Measurements from ENCODE around the gene LMNA.

LMNA gene

GRCh38 chr1:156143765-156144489 lies 29.4 kb downstream of the LMNA start:
- DNase-seq = no peak

GRCh38 chr1:156144742-156145141 lies 30.2 kb downstream of the LMNA start:
- no peak for DNase-seq

DNA sequence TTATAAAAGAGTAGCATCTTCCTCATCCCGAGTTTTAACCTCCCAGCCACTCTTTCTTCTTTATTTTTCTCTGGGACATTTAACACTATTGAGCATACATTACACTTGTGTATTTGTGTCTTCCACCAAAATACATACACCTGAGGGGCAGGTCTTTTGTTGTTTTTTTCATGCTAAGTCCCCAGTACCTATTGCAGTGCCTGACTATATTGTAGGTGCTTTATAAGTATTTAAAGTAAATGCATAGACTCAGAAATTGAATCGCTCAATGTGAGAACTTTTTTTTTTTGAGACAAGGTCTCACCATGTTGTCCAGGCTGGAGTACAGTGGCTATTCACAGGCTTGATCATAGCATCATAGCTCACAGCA lies 31.1 kb downstream of the LMNA start:
- DNase-seq = no peak

DNA sequence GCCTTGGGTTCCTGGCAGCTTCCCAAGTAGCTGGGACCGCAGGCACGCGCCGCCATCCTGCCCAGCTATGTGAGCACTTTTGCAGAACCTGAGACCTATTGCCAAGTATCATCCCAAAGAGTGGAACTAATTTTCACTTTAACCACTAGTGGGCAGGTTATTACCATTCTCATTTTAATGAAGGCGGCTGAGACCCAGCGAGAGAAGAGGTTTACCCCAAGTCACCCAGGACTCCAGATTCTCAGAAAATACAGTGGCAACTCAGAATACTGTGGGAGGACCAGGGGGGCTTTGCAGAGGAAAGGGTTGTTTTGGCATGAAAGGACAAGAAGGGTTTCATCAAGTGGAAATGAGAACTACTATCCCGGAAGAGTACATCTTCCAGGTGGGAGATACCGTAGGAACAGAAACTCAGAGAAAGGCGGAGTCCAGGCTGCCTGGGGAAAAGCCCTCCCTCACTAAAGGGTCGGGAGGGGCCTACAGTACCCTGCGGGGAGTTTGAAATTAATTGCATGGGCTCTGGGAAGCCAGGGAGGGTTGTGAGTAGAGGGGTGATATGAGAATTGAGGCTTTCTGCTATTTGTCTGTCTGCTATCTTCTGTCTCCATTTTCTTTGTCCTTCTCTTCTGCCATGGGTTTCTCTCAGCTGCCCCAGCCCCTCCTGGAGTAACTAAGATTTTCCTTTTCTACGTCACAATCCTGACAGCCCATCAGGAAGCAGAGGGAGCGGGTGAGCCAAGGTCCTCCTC lies 31.7 kb downstream of the LMNA start:
- peak; percentile 98 for DNase-seq

- DNase-seq = peak; percentile 45
These were observed 32.4 kb downstream of the LMNA start for GRCh38 chr1:156146769-156147405.

GRCh38 chr1:156148216-156148615 lies 33.7 kb downstream of the LMNA start:
- no peak for DNase-seq

DNA sequence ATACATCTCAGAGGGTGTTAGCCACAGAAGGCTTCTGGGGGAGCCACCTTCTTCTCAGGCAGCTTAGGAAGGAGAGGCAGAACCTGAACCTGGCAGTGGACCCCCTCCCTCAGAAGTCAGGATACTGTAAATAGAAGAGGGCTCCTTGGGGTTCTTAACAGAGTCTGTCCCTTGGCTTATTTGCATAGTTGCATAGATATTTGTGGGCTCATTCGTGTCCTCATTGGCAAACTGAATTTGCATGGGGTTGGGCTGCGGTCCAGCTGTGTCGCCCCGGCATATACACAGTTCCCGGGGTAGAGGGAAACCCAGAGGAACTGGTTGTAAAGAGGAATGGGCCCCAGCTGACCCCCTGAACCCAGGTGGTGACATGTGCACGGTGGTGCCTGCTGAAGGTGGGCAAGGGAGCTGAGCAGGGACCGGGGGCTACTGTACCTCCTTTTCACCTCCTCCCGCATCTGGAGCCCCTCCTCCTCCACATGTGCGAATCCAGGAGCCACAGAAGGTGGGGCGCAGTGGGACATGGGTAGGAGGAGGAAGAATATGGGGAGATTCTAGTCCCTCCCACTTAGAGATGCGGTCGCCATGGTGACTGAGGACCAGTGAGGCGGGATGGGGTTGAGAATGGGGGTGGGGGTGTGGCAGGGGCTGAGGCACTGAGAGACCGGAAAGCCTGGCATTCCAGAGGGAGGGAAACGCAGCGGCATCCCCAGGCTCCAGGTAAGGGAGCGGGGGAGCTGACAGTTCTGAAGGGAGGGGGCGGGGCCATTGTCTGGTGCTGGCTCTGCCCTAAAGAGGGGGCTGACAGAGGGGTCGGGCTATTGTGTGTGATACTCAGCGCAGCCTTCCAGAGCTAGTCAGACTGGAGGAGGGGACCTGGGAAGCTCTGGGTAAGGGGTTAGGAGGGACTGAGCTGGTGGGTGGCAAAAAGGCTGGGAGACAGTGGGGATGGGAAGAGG lies 35.1 kb downstream of the LMNA start:
- no peak for DNase-seq

- DNase-seq = no peak
These were observed 36.0 kb downstream of the LMNA start for GRCh38 chr1:156150333-156151011.

DNA sequence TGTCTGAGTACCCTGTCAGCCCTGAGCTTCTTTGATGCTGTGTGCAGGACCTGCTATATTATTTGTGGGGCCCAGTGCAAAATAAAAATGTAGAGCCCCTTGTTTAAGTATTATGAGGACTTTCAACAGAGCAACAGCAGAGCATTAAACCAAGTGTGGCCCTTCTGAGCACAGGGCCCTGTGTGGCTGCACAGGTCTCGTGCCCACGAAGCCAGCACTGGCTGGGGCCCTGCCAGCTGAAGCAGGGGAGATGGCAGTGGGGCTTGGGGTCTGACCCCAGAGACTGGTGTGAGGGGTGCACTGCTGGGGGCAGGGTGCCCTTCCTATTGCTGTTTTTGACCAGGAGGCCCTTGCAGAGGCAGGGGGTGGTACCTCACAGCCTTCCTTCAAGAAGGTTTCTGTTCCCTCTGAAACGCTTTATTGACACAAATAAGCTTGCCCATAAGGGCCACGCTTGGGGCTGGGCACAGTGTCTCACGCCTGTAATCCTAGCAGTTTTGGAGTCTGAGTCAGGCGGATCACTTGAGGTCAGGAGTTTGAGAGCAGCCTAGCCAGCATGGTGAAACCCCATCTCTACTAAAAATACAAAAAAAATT lies 36.7 kb downstream of the LMNA start:
- no peak for DNase-seq

GRCh38 chr1:156152628-156153027 lies 38.1 kb downstream of the LMNA start:
- DNase-seq = no peak

GRCh38 chr1:156153362-156153761 lies 38.9 kb downstream of the LMNA start, which contains the start of gene SEMA4A:
Gene SEMA4A, plus strand, starts transcription at chr1:156153585. Its CDS starts 994 bp downstream, at chr1:156154579.
- no peak for DNase-seq

DNA sequence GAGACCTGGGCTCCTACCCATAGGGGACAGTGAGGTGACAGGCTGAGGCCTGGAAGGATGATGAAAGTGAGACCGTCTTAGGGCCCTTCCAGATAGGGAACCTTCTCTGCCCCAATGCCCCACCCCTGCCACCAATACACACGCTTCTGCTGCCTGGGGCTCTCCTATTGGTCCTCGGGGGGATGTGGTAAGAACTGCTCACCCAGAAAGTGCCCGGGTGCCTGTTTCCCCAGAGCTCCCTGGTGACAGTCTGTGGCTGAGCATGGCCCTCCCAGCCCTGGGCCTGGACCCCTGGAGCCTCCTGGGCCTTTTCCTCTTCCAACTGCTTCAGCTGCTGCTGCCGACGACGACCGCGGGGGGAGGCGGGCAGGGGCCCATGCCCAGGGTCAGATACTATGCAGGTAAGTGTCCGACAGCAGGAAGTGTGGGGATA lies 39.8 kb downstream of the LMNA start:
- DNase-seq = no peak

GRCh38 chr1:156155756-156156510 lies 41.4 kb downstream of the LMNA start:
- DNase-seq = no peak

- no peak for DNase-seq
These were observed 43.0 kb downstream of the LMNA start for GRCh38 chr1:156157506-156157905.

GRCh38 chr1:156157966-156158365 lies 43.5 kb downstream of the LMNA start:
- DNase-seq = no peak

- no peak for DNase-seq
These were observed 45.7 kb downstream of the LMNA start for GRCh38 chr1:156160000-156160742.

- DNase-seq = no peak
These were observed 46.2 kb downstream of the LMNA start for GRCh38 chr1:156160743-156161171.

DNA sequence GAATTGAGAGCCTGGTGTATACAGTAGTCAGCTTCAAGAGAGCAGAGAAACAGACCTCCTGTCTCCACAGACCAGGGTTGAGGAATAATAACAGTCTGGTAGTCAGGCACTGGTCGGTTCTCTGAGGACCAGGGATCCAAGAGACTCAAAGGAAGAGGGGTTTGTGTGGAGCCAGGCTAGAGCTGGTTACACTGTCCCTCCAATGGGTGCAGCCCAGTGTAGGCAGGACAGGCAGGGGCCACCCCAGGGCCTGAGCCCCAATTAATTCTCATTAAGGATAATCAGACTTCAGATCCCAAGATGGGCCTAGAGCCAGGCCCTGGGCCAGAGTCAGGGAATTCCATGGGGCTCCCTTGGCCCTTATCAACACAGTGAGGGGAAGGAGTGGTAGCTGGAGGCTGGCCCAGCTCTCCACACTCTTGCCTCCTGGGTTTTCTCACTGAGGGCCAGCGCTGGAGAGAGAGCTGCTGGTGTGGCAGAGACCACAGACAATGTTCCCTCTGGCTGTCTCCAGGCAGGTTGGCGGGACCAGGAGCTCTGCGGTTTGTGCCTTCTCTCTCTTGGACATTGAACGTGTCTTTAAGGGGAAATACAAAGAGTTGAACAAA lies 48.0 kb downstream of the LMNA start:
- DNase-seq = no peak

DNA sequence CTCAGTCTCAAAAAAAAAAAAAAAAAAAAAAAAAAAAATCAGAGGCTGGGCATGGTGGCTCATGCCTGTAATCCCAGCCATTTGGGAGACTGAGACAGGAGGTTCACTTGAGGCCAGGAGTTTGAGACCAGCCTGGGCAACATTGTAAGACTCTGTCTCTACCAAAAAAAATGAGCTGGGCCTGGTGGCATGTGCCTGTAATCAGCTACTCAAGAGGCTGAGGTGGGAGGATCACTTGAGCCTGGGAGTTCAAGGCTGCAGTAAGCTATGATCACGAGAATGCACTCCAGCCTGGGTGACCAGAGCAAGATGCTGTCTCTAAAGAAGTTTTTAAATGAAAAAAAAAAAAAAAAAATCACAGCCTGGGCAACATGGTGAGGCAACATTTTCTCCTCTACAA lies 49.2 kb downstream of the LMNA start:
- DNase-seq = no peak

All from NCI-H1694 treated with DMSO at 0.1 percent for 48 hours (cell line).